ENCODE data around the gene CEP350.

DNA sequence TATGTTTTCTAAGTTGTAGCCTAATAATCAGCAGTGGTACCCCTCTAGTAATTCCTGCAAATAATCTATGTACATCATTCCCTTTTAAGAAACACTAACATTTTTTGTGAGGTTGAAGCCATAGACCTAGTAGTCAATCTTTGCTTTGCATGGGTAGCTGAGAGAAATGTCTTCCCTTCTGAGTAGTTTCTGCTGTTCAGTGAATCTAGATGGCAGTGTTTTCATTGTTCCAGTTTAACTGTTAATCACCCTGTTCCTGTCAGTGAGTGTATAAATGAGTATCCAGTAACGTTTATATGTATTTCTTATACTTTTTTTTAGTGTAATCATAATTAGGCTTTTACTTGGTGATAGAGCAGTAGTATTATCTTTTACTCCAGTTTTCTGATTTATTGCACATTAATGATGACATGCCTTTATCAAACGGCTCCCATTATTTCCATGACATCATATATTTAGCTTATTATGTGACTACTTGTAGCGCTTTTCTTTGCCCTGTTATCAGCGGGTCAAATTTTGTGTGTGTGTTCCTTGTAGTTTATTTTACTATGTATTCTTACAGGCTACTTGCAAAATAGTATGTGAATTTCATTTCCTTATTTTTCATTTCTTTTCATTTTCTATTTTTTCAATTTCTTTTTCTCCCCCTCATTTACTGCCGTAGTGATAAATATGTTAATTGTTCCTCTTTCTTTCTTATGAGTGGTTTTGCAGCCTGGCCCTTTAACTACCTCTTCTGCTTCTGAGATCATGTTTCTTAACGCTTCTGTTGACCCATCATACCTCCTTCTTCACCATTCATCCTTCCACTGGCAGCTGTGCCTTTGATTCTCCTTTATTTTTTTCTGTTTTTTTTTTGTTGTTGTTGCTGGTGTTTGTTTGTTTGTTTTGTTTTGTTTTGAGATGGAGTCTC is 18.8 kb downstream of the CEP350 start:
- TF ChIP-seq, protein P1, sequence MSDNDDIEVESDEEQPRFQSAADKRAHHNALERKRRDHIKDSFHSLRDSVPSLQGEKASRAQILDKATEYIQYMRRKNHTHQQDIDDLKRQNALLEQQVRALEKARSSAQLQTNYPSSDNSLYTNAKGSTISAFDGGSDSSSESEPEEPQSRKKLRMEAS (IDR thresholded peaks at IDR 0.05), result no peak
- TF ChIP-seq JUN (IDR thresholded peaks at IDR 0.05), result no peak
- TF ChIP-seq FOSL2 (IDR thresholded peaks at IDR 0.05), result no peak
- TF ChIP-seq FOSL2 (CRISPR knock-in tag; IDR thresholded peaks at IDR 0.05), result no peak
- no peak for TF ChIP-seq CHD2 (IDR thresholded peaks at IDR 0.05; ENCODE audit: low read length, partially characterized antibody)
- TF ChIP-seq, protein P2, sequence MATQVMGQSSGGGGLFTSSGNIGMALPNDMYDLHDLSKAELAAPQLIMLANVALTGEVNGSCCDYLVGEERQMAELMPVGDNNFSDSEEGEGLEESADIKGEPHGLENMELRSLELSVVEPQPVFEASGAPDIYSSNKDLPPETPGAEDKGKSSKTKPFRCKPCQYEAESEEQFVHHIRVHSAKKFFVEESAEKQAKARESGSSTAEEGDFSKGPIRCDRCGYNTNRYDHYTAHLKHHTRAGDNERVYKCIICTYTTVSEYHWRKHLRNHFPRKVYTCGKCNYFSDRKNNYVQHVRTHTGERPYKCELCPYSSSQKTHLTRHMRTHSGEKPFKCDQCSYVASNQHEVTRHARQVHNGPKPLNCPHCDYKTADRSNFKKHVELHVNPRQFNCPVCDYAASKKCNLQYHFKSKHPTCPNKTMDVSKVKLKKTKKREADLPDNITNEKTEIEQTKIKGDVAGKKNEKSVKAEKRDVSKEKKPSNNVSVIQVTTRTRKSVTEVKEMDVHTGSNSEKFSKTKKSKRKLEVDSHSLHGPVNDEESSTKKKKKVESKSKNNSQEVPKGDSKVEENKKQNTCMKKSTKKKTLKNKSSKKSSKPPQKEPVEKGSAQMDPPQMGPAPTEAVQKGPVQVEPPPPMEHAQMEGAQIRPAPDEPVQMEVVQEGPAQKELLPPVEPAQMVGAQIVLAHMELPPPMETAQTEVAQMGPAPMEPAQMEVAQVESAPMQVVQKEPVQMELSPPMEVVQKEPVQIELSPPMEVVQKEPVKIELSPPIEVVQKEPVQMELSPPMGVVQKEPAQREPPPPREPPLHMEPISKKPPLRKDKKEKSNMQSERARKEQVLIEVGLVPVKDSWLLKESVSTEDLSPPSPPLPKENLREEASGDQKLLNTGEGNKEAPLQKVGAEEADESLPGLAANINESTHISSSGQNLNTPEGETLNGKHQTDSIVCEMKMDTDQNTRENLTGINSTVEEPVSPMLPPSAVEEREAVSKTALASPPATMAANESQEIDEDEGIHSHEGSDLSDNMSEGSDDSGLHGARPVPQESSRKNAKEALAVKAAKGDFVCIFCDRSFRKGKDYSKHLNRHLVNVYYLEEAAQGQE (IDR thresholded peaks at IDR 0.05), result no peak
- TF ChIP-seq, protein P3, sequence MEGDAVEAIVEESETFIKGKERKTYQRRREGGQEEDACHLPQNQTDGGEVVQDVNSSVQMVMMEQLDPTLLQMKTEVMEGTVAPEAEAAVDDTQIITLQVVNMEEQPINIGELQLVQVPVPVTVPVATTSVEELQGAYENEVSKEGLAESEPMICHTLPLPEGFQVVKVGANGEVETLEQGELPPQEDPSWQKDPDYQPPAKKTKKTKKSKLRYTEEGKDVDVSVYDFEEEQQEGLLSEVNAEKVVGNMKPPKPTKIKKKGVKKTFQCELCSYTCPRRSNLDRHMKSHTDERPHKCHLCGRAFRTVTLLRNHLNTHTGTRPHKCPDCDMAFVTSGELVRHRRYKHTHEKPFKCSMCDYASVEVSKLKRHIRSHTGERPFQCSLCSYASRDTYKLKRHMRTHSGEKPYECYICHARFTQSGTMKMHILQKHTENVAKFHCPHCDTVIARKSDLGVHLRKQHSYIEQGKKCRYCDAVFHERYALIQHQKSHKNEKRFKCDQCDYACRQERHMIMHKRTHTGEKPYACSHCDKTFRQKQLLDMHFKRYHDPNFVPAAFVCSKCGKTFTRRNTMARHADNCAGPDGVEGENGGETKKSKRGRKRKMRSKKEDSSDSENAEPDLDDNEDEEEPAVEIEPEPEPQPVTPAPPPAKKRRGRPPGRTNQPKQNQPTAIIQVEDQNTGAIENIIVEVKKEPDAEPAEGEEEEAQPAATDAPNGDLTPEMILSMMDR (IDR thresholded peaks at IDR 0.05), result no peak
- no peak for TF ChIP-seq RARB (CRISPR knock-in tag; IDR thresholded peaks at IDR 0.05)
- no peak for TF ChIP-seq EP300 (IDR thresholded peaks at IDR 0.05)
- TF ChIP-seq POLR2A (IDR thresholded peaks at IDR 0.05; ENCODE audit: low read length), result no peak
- no peak for TF ChIP-seq HOXA7 (CRISPR knock-in tag; IDR thresholded peaks at IDR 0.05)

All from A549 (cell line).